Measurements from ENCODE around the gene FGF6. TPM values are rescaled to one million over a fixed set of nuclear protein-coding genes. Genes with fewer than 3 reads are reported as not detected.

The FGF6 gene
- total RNA-seq, 1 experiment from 2014 or later: not detected

DNA sequence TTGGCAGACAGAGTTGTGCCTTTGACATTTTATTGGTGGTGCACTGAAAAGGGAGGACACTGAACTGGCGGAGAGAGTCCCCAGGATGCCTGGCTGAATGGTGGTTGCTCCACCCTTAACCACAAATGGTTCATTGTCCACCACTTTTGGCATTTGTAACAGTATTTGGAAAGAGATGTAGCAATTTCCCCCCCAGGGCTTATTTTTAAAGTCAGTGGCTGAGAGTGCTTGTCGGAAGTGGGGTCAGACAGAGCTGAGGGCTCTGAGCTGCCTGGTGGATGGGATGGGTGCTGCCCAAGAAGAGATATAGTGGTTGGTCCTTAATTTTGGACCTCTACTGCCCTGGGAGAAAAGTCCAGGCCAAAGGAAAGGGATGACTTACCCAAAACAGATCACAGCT lies 31.5 kb upstream of the FGF6 start:
- BruUV-seq (replicated peaks): no TSS peak
- intact Hi-C loops (cut with micrococcal nuclease; ENCODE audit: unreplicated experiment): no loop called here
- Mint-ChIP-seq H3K4me1 (ENCODE audit: low read depth, unreplicated experiment) (no peaks in the 10 kb centered on the region), H3K36me3 (ENCODE audit: insufficient read depth, unreplicated experiment) (no peaks in the 10 kb centered on the region), H3K27me3 (ENCODE audit: unreplicated experiment) (peaks cover 43% of the 10 kb centered on the region), H3K9me3 (ENCODE audit: low read depth, unreplicated experiment) (peaks cover 5% of the 10 kb centered on the region), H3K4me3 (ENCODE audit: low read depth, unreplicated experiment) (no peak overlapping the region), H3K27ac (ENCODE audit: unreplicated experiment) (no peak overlapping the region)
- CTCF ChIA-PET: no interaction called here
- no peak for DNase-seq
- TF ChIP-seq, protein P1, sequence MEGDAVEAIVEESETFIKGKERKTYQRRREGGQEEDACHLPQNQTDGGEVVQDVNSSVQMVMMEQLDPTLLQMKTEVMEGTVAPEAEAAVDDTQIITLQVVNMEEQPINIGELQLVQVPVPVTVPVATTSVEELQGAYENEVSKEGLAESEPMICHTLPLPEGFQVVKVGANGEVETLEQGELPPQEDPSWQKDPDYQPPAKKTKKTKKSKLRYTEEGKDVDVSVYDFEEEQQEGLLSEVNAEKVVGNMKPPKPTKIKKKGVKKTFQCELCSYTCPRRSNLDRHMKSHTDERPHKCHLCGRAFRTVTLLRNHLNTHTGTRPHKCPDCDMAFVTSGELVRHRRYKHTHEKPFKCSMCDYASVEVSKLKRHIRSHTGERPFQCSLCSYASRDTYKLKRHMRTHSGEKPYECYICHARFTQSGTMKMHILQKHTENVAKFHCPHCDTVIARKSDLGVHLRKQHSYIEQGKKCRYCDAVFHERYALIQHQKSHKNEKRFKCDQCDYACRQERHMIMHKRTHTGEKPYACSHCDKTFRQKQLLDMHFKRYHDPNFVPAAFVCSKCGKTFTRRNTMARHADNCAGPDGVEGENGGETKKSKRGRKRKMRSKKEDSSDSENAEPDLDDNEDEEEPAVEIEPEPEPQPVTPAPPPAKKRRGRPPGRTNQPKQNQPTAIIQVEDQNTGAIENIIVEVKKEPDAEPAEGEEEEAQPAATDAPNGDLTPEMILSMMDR (IDR thresholded peaks at IDR 0.05; ENCODE audit: unreplicated experiment): no peak

DNA sequence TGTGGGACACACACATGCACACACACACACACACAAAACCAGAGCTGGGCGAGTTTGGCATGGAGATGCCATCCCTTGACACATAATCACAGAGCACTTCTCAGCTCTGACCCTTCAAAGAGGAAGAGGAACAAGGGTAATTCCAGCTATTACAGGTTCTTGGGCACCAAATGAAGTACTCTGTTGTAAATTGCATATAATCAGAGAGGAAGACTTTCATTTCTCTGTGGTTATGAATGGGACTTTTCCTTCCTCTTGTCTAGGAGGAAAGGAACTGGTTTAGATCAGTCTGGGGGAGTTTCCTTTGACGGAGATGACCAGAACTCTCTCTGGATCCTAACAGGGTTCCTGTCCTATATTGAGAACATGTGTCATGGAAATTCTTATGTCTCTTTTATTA lies 26.4 kb upstream of the FGF6 start:
- no peak for DNase-seq
- no peak overlapping the region for H3K27ac Mint-ChIP-seq (ENCODE audit: unreplicated experiment)
- BruUV-seq (replicated peaks): no TSS peak
- no peak overlapping the region for H3K4me3 Mint-ChIP-seq (ENCODE audit: low read depth, unreplicated experiment)
- no peaks in the 10 kb centered on the region for H3K36me3 Mint-ChIP-seq (ENCODE audit: insufficient read depth, unreplicated experiment)
- no peaks in the 10 kb centered on the region for H3K4me1 Mint-ChIP-seq (ENCODE audit: low read depth, unreplicated experiment)
- no peaks in the 10 kb centered on the region for H3K9me3 Mint-ChIP-seq (ENCODE audit: low read depth, unreplicated experiment)
- peaks cover 67% of the 10 kb centered on the region for H3K27me3 Mint-ChIP-seq (ENCODE audit: unreplicated experiment)
- CTCF ChIA-PET: no interaction called here
- intact Hi-C loops (cut with micrococcal nuclease; ENCODE audit: unreplicated experiment): no loop called here
- TF ChIP-seq, protein P1 (IDR thresholded peaks at IDR 0.05; ENCODE audit: unreplicated experiment): no peak

DNA sequence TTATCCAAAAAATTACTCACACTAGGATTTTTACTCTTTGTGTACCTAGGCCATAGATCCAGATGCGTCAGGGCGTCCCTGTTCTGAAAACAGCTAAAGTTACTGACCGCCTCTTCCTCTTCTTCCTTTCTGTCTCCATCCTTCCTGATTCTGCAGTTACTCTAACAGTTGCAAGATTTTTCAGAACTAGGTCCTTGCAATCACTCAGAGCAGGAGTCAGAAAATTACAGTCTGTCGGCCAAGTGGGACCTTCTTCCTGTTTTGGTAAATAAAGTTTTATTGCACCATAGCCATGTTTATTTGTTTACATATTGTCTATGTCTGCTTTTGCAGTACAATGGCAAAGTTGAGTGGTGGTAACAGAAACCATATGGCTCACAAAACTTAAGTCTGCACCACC lies 25.6 kb upstream of the FGF6 start:
- BruUV-seq (replicated peaks): no TSS peak
- intact Hi-C loops (cut with micrococcal nuclease; ENCODE audit: unreplicated experiment): no loop called here
- CTCF ChIA-PET: interaction anchor here (0.6 kb wide), 1 partner anchor 294 kb away, joined by 7 read pairs; no protein-coding TSS in a partner anchor
- no peaks in the 10 kb centered on the region for H3K4me1 Mint-ChIP-seq (ENCODE audit: low read depth, unreplicated experiment)
- TF ChIP-seq, protein P1 (IDR thresholded peaks at IDR 0.05; ENCODE audit: unreplicated experiment): no peak
- H3K36me3 Mint-ChIP-seq (ENCODE audit: insufficient read depth, unreplicated experiment): no peaks in the 10 kb centered on the region
- no peak overlapping the region for H3K27ac Mint-ChIP-seq (ENCODE audit: unreplicated experiment)
- DNase-seq: no peak
- peaks cover 67% of the 10 kb centered on the region for H3K27me3 Mint-ChIP-seq (ENCODE audit: unreplicated experiment)
- H3K9me3 Mint-ChIP-seq (ENCODE audit: low read depth, unreplicated experiment): no peaks in the 10 kb centered on the region
- H3K4me3 Mint-ChIP-seq (ENCODE audit: low read depth, unreplicated experiment): no peak overlapping the region

DNA sequence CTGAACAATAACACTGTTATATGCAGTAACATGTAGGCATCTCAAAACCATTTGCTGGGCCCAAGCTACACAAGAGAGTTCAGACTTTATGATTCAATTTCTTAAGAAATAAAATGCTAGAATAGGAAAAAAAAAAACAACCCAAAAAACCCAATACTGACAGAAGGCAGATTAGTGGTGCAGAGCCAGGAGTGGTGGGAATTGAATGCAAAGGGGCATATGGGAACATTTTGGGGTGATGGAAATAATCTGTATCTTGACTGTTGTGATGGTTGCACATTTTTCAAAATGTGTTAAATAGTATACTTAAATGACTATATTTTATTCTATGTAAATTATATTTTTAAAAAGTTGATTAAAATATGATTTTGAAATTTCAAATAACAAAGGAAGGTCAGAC lies 23.4 kb upstream of the FGF6 start:
- Mint-ChIP-seq H3K9me3 (ENCODE audit: low read depth, unreplicated experiment) (no peaks in the 10 kb centered on the region), H3K4me3 (ENCODE audit: low read depth, unreplicated experiment) (no peak overlapping the region), H3K36me3 (ENCODE audit: insufficient read depth, unreplicated experiment) (no peaks in the 10 kb centered on the region), H3K27ac (ENCODE audit: unreplicated experiment) (no peak overlapping the region), H3K27me3 (ENCODE audit: unreplicated experiment) (peaks cover 60% of the 10 kb centered on the region), H3K4me1 (ENCODE audit: low read depth, unreplicated experiment) (no peaks in the 10 kb centered on the region)
- no TSS peak for BruUV-seq (replicated peaks)
- CTCF ChIA-PET: no interaction called here
- intact Hi-C loops (cut with micrococcal nuclease; ENCODE audit: unreplicated experiment): no loop called here
- TF ChIP-seq, protein P1 (IDR thresholded peaks at IDR 0.05; ENCODE audit: unreplicated experiment): no peak
- no peak for DNase-seq
